Activated CD4-positive, alpha-beta T cell treated with anti-CD3 and anti-CD28 coated beads for 4 hours (primary cell): Measurements from ENCODE around the gene CUL4A.
"Not testable (repeated sequence)": the region's sequence is repeated elsewhere in the genome, so short reads cannot be mapped to it uniquely, and the experiment has no call there.

Experiments used
- DNase-seq, 2 donors: peaks; one replicate each; pipeline ENCODE4 v3.0.0-alpha.2; 2020

The CUL4A gene

DNA sequence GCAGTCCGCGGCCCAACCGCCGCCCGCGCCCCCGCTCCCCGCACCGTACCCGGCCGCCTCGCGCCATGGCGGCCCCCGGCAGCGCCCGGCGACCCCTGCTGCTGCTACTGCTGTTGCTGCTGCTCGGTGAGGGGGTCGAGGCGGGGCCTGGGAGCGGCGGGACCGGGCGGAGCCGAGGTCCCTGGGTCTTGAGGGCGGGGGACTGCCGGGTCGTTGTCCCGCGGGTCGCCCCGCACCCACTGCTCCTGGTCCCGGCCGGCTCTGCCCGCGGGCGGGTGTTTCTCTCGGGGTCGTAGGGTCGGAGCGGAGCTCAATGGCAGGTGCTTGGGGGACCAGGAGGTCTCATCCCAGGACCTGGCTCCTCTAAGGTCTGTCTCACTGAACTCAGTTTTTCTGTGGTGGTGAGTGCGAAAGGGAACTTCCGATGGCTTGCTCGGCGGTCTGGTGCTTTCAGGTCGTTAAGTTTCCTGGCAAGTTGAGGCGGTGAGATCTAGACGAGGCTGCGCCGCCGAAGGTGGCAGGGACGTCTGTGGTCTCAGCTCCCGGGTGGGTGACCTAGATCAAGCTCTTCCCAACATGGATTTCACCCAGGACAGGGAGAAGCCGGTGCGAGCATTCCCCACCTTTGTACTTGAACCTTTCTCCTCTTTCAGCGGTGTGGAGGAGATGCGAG, 88.1 kb downstream of the CUL4A start:
- DNase-seq: peak; percentile 27 to 42

DNA sequence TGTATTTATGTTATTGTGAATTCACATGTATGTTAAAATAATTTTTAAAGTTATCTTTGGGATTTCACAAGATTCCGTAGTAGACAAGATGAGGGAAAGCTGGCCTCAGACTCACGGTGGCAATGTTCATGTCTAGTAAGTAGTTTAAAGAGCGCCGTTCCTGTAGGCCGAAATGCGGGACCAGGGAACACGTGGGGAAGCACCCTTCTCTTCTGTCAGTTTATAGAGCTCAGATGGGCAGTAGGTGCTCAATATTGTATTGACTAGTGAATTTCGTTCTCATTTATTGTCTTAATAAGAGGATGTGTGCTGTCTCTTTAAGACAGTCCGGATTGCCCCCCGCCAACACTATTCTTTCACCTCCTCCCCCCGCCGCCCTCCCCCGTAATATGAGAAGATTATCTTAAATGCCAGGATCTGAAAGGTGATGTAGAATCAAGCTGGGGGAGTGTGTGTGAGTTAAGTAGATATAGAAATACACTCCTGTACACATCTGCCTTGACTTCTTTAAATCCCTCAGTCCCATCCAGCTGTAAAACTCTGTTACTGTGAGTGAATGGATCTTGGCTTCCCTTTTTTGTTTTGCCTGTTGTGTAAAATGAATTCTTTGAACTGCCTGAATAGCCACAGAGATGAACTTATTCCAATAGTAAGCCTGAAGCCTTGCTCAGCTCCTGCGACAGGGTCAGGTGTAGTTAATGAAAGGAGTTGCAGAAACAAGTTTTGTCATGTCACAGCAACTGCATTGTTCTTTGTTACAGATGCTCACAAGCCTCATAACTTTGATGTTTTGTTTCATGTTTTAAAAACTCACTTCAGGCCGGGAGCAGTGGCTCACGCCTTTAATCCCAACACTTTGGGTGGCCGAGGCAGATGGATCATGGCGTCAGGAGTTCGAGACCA, 88.9 kb downstream of the CUL4A start:
- peak in 1 of 2 donors; percentile 10 for DNase-seq

DNA sequence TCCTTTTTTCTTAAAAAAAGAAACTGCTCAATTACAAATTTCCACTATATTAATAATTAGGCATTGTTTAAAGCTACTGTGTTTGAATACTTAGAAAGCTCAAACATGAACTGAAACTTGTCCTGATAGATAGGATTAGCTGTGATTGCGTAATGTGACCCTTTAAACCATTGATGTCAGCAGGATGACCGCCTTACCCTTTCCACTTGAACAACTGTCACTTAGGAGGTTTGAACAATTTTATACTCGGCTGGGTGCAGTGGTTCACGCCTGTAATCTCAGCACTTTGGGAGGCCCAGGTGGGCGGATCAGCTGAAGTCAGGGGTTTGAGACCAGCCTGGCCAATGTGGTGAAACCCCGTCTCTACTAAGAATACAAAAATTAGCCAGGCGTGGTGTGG, 90.5 kb downstream of the CUL4A start:
- no peak for DNase-seq

DNA sequence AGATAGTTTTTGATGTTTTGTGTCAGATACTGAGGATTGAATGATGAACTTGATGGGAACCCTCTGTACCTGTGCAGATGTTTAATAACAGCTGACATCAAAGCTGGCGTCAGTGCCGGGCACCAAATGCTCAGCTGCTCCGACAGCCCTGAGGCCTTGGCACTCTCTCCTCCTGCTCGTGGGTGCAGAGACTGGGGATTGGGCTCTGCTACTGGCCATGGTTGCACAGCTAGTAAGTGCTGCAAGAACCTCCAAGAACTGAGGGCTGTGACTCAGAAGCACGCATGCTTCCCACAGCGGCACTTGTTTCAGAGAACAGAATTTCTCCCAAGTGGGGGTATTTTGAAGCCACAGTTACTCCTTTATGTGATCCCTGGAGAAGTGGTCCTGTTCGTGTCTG, 93.6 kb downstream of the CUL4A start:
- DNase-seq: no peak

DNA sequence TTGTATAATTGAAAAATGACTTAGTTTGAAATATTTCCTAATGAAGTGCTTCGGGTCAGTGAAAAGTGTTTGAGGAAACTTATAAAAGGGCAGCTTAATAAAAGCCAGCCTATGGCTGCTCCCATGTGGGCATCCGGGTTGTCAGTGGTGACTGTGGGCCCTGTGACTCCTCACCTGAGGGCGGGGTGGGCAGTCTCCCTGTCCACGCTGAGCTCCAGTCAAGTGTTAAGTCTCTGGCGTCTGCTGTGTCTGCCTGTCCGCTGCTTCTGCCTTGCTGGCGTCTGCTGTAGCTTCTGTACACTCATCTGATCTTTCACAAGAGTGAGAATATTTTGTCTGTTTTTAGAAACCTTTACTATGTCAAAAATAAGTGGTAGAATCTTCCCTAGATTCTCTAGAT, 94.7 kb downstream of the CUL4A start:
- DNase-seq: no peak

DNA sequence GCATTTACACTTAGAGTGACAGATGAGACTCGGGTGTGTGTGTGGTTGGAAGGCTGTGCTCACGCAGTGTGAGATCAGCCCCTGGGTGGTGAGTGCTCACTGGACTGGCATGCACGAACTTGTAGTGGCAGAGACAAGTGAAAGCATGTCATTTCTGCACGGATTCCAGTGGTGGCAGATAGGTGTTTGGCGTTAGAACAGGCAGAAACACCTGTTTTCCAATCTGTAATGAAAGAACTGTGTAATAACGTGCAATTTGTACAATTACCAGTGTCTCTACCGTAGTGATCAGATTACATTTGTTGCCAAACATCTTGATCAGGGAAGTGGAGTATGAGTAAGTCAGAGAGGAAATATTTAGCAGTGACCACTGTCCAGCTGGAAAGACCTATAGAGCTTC, 95.8 kb downstream of the CUL4A start:
- DNase-seq: no peak

DNA sequence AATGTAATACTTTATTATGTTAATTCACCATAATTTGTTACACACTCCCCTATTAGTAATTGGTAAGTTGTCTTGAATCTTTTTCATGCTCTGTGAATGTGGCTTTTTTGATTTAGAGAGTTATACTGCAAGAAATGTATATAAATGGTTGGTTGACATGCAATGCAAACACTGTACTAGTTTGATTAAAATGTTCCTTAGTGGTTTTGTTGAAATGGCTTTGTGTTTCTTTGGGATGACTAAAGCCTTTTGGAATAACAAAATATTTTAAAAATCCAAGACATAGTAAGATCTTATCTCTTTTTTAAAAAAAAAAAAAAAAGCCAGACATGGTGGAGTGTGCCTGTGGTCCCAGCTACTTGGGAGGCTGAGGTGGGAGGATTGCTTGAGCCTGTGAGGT, 98.1 kb downstream of the CUL4A start:
- DNase-seq: no peak

DNA sequence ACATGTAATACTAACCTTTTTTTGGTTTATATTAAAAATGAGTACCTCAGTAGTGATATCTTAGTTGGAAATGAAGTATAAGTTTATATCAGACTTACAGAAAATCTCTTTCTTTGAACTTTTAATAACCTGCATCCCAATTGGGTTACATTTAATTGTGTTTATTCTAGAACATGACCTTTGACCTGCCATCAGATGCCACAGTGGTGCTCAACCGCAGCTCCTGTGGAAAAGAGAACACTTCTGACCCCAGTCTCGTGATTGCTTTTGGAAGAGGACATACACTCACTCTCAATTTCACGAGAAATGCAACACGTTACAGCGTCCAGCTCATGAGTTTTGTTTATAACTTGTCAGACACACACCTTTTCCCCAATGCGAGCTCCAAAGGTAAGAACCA, 100.1 kb downstream of the CUL4A start:
- DNase-seq: no peak

DNA sequence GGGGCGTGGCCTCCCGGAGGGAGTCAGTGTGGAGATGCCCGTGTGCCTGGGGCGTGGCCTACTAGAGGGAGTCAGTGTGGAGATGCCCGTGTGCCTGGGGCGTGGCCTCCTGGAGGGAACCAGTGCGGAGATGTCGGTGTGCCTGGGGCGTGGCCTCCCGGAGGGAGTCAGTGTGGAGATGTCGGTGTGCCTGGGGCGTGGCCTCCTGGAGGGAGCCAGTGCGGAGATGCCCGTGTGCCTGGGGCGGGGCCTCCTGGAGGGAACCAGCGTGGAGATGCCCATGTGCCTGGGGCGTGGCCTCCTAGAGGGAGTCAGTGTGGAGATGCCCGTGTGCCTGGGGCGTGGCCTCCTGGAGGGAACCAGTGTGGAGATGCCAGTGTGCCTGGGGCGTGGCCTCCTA, 104.7 kb downstream of the CUL4A start:
- DNase-seq: not testable (repeated sequence)

DNA sequence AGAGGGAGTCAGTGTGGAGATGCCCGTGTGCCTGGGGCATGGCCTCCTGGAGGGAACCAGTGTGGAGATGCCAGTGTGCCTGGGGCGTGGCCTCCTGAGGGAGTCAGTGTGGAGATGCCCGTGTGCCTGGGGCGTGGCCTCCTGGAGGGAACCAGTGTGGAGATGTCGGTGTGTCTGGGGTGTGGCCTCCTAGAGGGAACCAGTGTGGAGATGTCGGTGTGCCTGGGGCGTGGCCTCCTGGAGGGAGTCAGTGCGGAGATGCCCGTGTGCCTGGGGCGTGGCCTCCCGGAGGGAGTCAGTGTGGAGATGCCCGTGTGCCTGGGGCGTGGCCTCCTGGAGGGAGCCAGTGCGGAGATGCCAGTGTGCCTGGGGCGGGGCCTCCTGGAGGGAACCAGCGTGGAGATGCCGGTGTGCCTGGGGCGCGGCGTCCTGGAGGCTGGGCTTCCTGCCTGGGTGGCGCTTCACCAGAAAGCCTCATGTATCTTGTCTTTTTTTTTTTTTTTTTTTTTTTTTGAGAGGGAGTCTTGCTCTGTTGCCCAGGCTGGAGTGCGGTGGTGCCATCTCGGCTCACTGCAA, 105.6 kb downstream of the CUL4A start:
- not testable (repeated sequence) for DNase-seq

DNA sequence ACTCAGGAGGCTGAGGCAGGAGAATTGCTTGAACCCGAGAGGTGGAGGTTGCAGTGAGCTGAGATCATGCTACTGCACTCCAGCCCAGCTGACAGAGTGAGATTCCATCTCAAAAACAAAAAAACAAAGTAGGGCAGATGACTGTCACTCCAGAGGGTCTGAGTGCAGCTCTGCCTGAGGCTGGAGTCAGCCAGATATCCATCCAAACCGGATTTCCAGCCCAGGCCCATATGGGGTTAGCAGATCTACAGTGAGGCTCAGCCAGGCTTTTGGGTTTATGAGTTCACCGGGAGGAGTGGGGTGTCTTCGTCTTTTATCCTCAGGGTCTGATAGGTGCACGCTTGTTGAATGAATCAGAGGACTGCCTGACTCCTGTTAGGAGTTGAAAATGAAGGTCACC, 106.6 kb downstream of the CUL4A start:
- DNase-seq: no peak
